ENCODE results near the gene BCL3.

GRCh38 chr19:44738136-44738535 is 10.4 kb upstream of the BCL3 start:
- no peak for TF ChIP-seq POLR2A (IDR thresholded peaks at IDR 0.05; ENCODE audit: borderline replicate concordance, extremely low read depth, insufficient read depth, insufficient read length)
- no peak for TF ChIP-seq POLR2AphosphoS5 (IDR thresholded peaks at IDR 0.05; ENCODE audit: low read depth, low read length)
- no peak for TF ChIP-seq CTCF (IDR thresholded peaks at IDR 0.05 in 2 of 3, conservative IDR thresholded peaks at IDR 0.05 in 1 of 3; ENCODE audit: borderline replicate concordance in 1 of 3, insufficient read depth in 1 of 3, low read depth in 2 of 3, low read length in 2 of 3)
- no peak for TF ChIP-seq EZH2phosphoT487 (IDR thresholded peaks at IDR 0.05; ENCODE audit: borderline replicate concordance)
- TF ChIP-seq SIN3A (IDR thresholded peaks at IDR 0.05; ENCODE audit: low read depth): no peak
- TF ChIP-seq ZNF274 (IDR thresholded peaks at IDR 0.05; ENCODE audit: low read depth, low read length): no peak
- TF ChIP-seq RAD21 (IDR thresholded peaks at IDR 0.05; ENCODE audit: low read depth): no peak
- TF ChIP-seq EZH2 (IDR thresholded peaks at IDR 0.05): no peak
